ENCODE data around the gene DBH. TPM values are rescaled to one million over a fixed set of nuclear protein-coding genes. Genes with fewer than 3 reads are reported as not detected.

The DBH gene
- total RNA-seq, 1 experiment from 2014 or later = not detected

DNA sequence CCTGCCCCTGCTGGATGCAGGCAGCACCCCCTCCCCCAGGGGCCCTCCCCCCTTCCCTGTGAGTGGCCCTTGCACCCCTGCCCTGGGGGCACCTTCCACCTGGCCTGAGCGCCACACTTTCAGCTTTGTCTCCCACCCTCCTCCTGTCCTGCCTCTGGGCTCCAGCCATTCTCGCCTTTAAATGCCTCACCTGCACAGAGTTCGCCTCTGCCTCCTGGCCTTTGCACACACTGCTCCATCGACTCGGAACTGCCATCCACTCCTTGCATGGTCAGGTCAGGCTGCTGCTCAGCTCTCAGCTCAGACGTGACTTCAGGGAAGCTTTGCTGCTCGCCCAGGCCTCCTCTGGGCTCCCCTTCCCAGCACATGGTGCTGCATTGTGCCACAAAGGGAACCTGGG is 37.2 kb upstream of the DBH start (continued):
- no peak for TF ChIP-seq CTCF (IDR thresholded peaks at IDR 0.05 in 2 of 3, conservative IDR thresholded peaks at IDR 0.05 in 1 of 3; ENCODE audit: borderline replicate concordance in 1 of 3, insufficient read depth in 1 of 3, low read depth in 2 of 3, low read length in 2 of 3)
- TF ChIP-seq ELF1 (IDR thresholded peaks at IDR 0.05; ENCODE audit: borderline replicate concordance, low read depth) = no peak
- no peak for TF ChIP-seq CBX3 (IDR thresholded peaks at IDR 0.05; ENCODE audit: low read depth)
- TF ChIP-seq ZFX (IDR thresholded peaks at IDR 0.05) = no peak

DNA sequence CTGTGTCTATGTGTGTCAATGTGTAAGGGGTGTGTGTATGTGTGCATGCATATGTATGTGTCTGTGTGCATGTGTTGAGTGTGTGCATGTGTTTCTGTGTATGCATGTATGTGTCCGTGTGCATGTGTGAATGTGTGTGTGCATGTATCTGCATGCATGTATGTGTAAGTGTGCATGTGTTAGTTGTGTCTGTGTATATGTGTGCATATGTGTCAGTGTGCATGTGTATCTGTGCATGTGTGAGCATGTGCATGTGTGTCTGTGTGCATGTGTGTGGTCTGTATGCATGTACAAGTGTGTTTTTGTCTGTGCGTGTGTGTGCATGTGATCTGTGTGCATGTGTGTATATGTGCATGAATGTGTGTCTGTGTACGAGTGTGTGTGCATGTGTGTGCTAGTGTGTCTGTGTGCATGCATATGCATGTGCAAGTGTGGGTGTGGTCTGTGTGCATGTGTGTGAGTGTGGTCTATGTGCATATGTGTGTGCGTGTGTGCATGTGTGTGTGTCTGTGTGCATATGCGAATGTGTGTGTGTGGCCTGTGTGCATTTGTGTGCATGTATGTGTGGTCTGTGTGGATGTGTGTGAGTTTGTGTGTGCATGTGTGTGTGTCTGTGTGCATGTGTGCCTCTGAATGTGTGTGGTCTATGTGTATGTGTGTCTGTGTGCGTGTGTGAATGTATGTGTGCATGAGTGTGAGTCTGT is 36.5 kb upstream of the DBH start:
- peaks cover 7 to 10% of the 10 kb centered on the region in 2 experiments; a peak in 2 of 4 replicates for H3K9me3 ChIP-seq (ENCODE audit: control insufficient read depth in 1 of 2, insufficient read depth in 1 of 2, low read depth in 1 of 2, low read length in 2 of 2)
- H3K27ac ChIP-seq (ENCODE audit: low read depth, low read length) = no peak overlapping the region
- H3K79me2 ChIP-seq (ENCODE audit: insufficient read depth, low read length) = no peaks in the 10 kb centered on the region
- no peak overlapping the region for H3K4me2 ChIP-seq (ENCODE audit: low read length)
- no peak for TF ChIP-seq CTCF (IDR thresholded peaks at IDR 0.05 in 2 of 3, conservative IDR thresholded peaks at IDR 0.05 in 1 of 3; ENCODE audit: borderline replicate concordance in 1 of 3, insufficient read depth in 1 of 3, low read depth in 2 of 3, low read length in 2 of 3)
- TF ChIP-seq EZH2 (IDR thresholded peaks at IDR 0.05) = no peak
- TF ChIP-seq SRF (IDR thresholded peaks at IDR 0.05; ENCODE audit: low read depth) = no peak
- no peak for TF ChIP-seq YY1 (IDR thresholded peaks at IDR 0.05; ENCODE audit: extremely low read depth, insufficient replicate concordance, low read depth, low read length)
- TF ChIP-seq ZNF274 (IDR thresholded peaks at IDR 0.05; ENCODE audit: low read depth, low read length) = no peak
- TF ChIP-seq ELF1 (IDR thresholded peaks at IDR 0.05; ENCODE audit: borderline replicate concordance, low read depth) = no peak
- TF ChIP-seq SIN3A (IDR thresholded peaks at IDR 0.05; ENCODE audit: low read depth) = no peak
- TF ChIP-seq FOSL1 (IDR thresholded peaks at IDR 0.05; ENCODE audit: low read depth) = no peak
- no peak for TF ChIP-seq ZFX (IDR thresholded peaks at IDR 0.05)
- TF ChIP-seq MAX (IDR thresholded peaks at IDR 0.05) = no peak
- no peak for TF ChIP-seq CEBPB (IDR thresholded peaks at IDR 0.05; ENCODE audit: low read depth)
- TF ChIP-seq RAD21 (IDR thresholded peaks at IDR 0.05; ENCODE audit: low read depth) = no peak
- no peak for TF ChIP-seq TCF7L2 (IDR thresholded peaks at IDR 0.05; ENCODE audit: borderline replicate concordance, extremely low read depth, insufficient read depth, insufficient read length)
- no peak for TF ChIP-seq EGR1 (IDR thresholded peaks at IDR 0.05; ENCODE audit: low read depth)
- no peak for TF ChIP-seq EZH2phosphoT487 (IDR thresholded peaks at IDR 0.05; ENCODE audit: borderline replicate concordance)
- no peak for TF ChIP-seq SP1 (IDR thresholded peaks at IDR 0.05; ENCODE audit: low read depth)
- H3K27me3 ChIP-seq (ENCODE audit: insufficient read depth, low read length) = no peaks in the 10 kb centered on the region
- no peaks in the 10 kb centered on the region for H4K20me1 ChIP-seq (ENCODE audit: insufficient read depth)
- ATAC-seq (no peak), DNase-seq (ENCODE audit: low read depth, low spot score) (no peak)
- CTCF ChIA-PET = no interaction called here
- no peak overlapping the region for H2AFZ ChIP-seq (ENCODE audit: low read depth, low read length, poor library complexity, severe bottlenecking)
- H3K36me3 ChIP-seq (ENCODE audit: control insufficient read depth in 1 of 2, insufficient read depth in 2 of 2, low read length in 2 of 2) = no peaks in the 10 kb centered on the region
- RAD21 ChIA-PET (ENCODE audit: low non-redundant PET in 1 of 2, low total read pairs in 2 of 2, uncharacterized antibody in 2 of 2, unreplicated experiment in 2 of 2) = no interaction called here
- intact Hi-C loops (cut with micrococcal nuclease) = no loop called here
- H3K9ac ChIP-seq (ENCODE audit: low read length) = no peak overlapping the region
- no peaks in the 10 kb centered on the region for H3K4me1 ChIP-seq (ENCODE audit: control insufficient read depth in 1 of 2, insufficient read depth in 2 of 2, low read length in 2 of 2)
- no TSS peak for BruUV-seq (replicated peaks)
- H3K9me2 ChIP-seq (ENCODE audit: insufficient read depth) = no peaks in the 10 kb centered on the region
- POLR2A ChIA-PET = no interaction called here
- no peak overlapping the region for H3K4me3 ChIP-seq (replicated peaks in 1 of 2; ENCODE audit: low read depth in 1 of 2, low read length in 2 of 2)
